Measurements from ENCODE around the gene SGSM2. TPM values are rescaled to one million over a fixed set of nuclear protein-coding genes. Genes with fewer than 3 reads are reported as not detected.

SGSM2 gene, protein sequence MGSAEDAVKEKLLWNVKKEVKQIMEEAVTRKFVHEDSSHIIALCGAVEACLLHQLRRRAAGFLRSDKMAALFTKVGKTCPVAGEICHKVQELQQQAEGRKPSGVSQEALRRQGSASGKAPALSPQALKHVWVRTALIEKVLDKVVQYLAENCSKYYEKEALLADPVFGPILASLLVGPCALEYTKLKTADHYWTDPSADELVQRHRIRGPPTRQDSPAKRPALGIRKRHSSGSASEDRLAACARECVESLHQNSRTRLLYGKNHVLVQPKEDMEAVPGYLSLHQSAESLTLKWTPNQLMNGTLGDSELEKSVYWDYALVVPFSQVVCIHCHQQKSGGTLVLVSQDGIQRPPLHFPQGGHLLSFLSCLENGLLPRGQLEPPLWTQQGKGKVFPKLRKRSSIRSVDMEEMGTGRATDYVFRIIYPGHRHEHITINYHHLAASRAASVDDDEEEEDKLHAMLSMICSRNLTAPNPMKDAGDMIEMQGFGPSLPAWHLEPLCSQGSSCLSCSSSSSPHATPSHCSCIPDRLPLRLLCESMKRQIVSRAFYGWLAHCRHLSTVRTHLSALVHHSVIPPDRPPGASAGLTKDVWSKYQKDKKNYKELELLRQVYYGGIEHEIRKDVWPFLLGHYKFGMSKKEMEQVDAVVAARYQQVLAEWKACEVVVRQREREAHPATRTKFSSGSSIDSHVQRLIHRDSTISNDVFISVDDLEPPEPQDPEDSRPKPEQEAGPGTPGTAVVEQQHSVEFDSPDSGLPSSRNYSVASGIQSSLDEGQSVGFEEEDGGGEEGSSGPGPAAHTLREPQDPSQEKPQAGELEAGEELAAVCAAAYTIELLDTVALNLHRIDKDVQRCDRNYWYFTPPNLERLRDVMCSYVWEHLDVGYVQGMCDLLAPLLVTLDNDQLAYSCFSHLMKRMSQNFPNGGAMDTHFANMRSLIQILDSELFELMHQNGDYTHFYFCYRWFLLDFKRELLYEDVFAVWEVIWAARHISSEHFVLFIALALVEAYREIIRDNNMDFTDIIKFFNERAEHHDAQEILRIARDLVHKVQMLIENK
- 34.5 and 40.2 TPM in 2 replicates for total RNA-seq (2014; rRNA removed; shearing (Covaris generic))

DNA sequence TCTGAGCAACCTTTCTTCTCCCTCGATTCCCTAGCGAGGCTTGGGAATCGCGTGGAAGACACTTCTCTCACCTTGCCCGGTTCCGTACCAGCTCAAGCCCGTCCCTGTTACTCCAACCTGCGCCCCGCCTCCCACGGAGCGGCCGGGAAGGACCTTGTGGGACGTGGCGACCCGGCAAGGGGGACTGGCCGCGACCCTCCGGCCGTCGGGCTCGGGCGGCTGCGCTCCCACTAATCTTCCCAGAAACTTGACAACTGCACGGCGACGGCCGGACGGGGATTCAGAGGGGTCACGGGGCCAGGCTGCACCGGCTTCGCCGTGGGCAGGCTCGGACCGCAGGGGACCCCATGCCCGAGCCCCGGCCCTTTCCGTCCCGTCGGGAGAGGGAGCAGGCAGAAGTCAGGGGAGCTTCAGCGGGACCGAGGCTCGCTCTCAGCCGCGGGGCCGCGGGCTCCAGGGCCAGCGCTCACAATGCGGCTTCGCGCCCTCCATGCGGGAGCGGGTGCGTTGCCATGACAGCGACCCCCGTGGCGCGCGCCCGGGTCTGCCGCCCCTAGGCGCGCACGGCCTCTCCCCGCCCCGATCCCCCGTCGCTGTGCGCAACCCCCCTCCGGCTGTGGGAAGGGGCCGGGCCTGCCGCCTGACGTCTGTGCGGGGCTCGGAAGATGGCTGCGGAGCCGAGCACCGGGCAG lies at the start of gene SGSM2:
Gene SGSM2 (plus strand): TSS at position 650 of the 692 bp plus-strand sequence. CDS start 188 bp downstream, outside the sequence.
- DNase-seq (ENCODE audit: low read depth), result peak; percentile 76

DNA sequence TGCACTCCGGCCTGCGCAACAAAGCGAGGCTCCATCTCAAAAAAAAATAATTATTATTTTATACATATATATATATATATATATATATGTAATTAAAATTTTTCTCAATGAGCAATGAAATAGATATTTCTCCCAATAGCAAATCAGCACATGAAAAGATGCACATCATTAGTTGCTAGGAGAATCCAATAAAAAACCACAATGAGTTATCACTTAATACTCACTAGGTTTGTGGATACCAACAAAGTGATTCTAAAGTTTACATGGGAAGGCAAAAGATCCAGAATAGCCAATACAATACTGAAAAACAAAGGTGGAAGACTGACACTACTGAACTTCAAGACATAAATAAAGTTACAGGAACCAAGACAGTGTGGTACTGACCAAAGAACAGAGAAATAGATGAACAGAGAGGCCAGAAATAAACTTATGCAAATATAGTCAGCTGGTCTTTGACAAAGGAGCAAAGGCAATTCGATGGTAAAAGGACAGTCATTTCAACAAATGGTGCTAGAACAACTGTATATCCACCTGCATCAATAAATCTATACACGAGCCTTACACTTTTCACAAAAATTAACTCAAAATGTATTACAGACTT lies 47.3 kb upstream of the SGSM2 start:
- no peak for DNase-seq (ENCODE audit: low read depth)

DNA sequence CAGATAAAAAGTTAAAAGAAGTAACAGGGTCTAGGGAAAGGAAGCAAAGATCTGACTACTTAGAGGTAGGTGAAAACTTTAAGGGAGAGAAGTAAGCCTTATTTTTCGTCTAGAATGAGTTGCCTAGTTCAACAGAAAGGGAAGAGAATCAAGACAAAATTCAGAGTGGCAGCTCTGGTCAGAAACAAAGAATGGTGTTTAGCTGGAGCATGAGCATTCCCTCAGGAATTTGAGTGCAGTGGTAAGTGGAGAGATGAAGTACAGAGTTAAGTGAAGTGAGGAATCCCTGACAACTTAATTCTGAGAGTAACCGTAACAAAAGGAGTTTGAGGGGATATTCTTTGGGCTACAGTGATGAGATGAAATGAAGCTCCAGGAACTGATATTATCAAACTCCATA lies 45.2 kb upstream of the SGSM2 start:
- DNase-seq (ENCODE audit: low read depth), result no peak

DNA sequence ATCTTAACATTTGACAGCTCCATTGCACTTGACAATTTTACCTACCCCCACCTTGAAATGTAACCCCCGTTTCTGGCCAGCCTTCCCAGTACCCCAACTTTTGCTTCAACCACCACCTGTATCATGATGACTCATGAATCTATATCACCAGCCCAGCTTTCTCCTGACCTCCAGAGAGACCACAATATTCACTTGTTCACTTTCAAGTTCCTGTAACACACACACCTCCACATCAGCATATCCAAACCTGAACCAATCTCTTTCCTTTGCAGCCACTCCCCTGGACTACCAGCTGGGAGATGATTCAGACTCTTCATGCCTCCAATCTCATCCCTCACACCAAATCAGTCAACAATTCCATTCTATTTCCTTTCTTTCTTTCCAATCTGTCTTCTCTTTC lies 41.7 kb upstream of the SGSM2 start:
- DNase-seq (ENCODE audit: low read depth), result no peak

DNA sequence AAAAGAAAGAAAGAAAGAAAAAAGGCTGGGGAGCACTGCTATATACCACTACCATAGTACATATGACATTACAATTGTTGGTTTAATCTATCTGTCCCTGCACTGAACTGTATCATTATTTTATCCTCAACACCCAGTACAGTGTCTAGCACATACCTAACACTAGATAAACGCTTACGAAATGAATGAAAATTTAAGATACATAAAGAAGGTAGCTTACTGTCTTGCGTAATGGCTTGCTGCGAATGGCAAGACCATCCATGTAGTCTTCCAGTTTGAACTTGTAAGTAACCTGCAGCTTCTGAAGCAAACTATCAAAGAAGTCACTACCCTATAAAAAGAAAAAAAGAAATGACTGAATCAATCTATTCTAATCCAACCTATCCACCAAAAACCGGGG lies 40.3 kb upstream of the SGSM2 start:
- no peak for DNase-seq (ENCODE audit: low read depth)

DNA sequence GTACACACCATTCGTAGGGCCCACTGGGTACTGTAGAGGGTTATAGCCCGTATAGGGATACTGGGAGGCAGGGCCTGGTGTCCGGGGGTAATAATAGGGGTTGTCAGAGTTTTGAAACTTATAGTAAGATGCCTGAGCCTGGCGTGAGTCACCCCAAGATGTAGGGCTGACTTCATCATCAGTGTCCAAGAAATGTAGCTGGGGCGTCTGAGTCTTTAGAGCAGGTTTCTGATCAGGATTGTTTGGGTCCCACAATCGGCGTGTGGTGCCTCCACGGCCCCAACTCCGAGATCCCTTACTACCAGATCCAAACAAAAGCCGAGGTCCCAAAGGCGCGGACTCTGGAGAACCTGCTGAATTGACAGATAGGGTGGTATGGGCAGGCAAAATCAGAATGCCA lies 38.2 kb upstream of the SGSM2 start:
- no peak for DNase-seq (ENCODE audit: low read depth)

DNA sequence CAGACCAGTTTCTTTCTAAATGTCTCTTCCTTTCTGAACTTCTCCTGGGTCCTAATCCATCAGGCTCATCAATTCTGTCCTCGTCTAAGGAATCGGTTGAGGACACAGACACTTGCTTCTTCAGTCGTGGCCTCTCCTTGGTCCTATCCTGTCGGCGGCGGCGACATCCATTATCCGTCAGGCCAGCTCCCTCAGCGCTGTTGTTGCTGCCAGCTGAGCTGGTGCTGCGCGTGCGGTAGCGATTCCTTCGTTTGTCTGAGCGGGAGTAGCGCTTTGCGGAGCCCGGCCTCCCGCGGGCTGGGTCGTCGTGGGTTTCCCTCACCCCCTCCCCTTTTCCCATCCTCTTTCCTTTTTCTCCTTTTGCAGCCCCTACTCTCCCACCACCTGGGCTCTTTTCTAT lies 37.5 kb upstream of the SGSM2 start:
- no peak for DNase-seq (ENCODE audit: low read depth)

DNA sequence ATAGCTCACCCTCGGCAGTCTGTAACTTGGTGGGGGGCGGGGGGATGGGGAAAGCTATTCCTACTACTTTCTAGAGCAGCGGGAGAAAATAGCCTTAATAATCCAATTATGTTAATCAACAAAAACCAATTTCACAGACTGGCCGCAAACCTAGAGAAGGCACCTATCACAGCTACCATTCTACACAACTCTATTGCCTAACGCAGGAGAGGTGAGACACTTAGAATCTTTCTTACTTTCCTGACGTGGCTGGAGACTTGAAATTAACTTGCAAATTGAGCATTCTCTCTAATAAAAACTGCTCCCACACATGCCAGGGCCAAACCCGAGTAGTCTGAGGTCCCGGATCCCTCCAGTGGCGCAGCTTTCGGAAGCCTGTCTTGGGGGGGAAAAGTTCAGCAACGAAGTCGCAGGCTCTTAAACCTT lies 34.5 kb upstream of the SGSM2 start:
- DNase-seq (ENCODE audit: low read depth), result no peak

DNA sequence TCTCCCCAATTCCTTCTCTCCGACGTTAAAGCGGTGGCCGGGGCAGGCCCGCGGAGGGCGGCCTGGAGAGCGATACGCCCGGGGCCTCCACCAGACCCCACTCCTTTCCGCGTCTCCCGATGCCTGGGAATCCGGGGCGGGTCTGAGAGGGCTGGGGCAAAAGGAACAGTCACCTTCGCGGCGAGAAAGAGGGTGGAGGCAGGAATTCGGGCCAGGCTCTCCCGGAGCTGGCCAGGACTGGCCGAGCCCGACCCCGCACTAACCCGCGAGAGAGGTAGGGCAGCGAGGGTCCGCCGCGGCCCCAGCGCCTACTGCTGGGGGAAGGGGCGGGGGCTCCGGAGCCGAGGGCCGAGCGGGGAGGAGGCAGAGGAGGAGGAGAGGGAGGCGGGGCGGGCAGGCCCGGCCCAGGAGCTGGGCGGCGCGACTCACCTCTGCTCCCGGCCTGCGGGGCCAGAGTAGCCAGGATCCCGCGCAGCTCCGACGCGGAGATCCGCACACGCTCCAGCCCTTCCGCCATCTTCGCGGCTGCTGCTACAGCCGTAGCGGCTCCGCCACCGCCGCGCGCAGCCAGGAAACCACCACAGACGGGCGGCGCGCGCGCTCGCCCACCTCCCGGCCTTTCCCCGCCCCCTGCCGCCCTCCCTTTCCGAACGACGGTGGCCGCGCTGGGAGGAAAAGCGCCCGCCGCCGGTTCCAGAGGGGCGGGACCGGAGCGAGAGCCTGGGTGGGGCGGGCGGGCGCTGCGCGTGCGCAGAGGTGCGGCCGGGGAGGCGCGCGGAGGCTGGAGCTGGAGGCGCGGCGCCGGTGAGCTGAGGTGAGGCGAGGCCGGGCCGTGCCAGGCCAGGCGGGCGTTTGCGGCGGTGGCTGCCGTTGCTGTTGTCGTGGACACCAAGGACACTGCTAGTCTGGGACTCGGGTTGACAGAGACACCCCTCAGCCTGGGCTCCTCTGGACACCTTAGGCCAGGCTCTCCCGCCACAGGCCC lies 33.8 kb upstream of the SGSM2 start, which contains the start of the genes SMG6 and SRR:
Gene SMG6 (minus strand): TSS at position 582 of the 985 bp plus-strand sequence. CDS start 65 bp downstream, at position 517.
Gene SRR (plus strand): TSS at position 747 of the 985 bp plus-strand sequence. CDS start 11,611 bp downstream, outside the sequence.
- peak; percentile 95 for DNase-seq (ENCODE audit: low read depth)

DNA sequence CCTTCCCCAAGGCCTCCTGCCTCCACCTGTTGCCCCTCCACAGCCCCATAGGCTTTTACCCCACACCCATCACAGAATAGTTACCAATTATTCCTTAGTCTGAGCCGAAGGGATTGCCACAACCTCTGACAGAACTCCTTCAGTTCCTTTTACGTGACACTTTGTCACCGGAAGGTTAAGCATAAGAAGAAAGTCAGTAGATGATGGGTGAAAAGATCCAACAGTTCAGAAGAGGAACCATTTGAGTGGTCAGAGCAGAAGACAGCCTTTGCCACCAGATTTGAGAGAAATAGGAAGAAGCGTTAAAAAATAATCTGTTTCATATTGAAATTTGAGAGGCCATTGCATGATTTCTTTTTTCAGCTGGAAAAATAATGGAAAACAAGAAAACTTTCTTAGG lies 32.4 kb upstream of the SGSM2 start:
- DNase-seq (ENCODE audit: low read depth), result no peak

DNA sequence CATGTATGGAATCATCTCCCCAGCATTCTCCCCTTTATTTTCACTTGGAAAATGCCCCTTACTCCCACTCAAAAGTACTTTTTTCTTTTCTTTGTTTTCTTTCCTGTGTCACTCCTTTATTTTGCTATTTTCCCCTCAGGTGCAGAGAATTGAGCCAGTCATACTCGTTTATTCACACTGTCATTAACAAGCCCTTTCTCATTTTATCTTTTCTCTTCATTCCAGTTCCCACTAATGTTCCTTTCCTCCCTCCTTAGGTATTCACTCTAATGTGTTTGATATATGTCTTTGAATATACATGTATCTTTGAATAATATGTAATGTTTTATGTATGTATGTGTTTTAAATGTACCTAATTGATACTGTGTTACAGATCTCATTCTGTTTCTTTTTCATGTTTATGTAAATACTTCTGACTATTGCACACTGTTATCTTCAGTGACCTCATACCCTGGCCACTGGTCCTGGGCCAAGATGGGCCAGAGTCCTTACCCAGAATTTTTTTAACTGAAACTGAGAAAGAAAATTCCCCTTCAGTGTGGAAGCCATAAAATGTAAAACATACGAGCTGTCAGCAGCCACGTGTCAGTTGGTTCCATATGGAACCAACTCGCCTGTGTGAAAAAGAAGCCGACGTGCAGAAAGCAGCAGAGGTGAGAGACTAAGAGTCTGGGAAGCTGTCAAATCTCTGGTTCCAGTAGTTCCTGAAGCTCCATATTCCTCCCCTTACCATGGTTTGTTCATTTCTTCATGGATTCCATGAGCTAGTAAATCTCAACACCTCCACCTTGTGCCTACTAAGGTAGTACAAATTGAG lies 27.8 kb upstream of the SGSM2 start:
- DNase-seq (ENCODE audit: low read depth), result no peak

DNA sequence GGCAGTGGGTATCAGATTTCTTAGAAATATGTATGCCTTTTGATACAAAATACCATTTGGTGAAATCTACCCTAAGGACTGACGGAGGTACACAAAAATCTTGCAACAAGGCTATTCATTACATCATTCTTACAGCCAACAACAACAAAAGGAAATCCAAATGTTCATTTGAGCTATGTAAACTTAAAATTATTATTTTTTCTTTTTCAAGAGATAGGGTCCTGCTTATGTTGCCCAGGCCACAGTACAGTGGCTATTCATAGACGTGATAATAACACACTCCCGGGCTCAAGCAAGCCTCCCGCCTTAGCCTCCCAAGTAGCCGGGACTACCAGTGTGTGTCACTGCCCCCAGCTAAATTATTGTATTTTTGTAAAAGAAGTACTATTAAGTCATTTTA lies 24.6 kb upstream of the SGSM2 start:
- DNase-seq (ENCODE audit: low read depth), result no peak

DNA sequence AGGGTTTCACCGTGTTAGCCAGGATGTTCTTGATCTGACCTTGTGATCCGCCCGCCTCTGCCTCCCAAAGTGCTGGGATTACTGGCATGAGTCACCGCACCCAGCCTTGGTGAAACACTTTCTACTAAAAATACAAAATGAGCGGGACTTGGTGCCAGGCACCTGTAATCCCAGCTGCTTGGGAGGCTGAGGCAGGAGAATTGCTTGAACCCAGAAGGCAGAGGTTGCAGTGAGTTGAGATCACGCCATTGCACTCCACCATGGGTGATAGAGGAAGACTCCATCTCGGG lies 20.4 kb upstream of the SGSM2 start:
- peak; percentile 36 for DNase-seq (ENCODE audit: low read depth)

DNA sequence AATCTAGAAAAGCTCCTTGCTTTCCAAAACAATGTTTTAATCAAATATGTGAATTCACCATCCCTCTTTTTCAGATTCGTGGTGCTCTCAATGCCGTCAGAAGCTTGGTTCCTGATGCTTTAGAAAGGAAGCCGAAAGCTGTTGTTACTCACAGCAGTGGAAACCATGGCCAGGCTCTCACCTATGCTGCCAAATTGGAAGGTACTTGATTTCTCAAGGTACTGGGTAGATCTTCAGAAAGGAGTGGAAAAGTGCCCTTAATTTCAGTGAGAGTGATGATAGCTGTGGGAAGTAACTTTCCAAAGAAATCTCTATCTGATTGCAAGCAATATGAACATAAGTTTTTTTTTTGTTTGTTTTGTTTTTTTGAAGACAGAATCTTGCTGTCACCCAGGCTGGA lies 19.5 kb upstream of the SGSM2 start:
- no peak for DNase-seq (ENCODE audit: low read depth)

DNA sequence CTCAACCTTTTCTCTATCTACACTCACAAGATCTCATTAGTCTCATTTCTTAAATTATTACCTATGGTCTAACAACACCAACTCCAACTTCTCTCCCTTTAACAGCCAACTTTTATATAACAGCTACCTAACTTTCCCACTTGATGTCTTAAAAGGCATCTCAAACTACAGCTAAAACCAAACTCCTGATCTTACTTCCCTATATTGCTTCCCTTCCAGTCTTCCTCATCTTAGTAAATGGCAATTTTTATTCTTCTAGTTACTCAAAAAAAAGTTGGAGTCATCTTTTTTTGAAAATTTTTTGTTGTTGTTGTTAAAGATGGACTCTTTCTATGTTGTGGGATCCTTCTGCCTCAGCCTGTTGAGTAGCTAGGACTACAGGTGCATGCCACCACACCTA lies 18.2 kb upstream of the SGSM2 start:
- no peak for DNase-seq (ENCODE audit: low read depth)

DNA sequence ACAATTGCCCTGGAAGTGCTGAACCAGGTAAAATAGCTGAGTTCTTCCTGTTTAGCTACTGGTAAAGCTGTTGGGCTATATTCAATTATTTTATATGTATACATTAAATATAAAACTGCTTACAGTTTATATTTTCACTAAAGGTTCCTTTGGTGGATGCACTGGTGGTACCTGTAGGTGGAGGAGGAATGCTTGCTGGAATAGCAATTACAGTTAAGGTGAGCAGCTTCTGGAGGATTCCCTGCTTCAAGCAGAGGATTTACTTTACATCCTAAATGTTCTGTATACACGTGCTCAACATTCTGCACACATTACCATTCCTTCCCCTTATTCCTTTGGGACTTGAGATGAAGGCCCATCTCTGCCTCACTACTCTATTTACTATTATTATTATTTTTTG lies 15.9 kb upstream of the SGSM2 start:
- DNase-seq (ENCODE audit: low read depth), result no peak

DNA sequence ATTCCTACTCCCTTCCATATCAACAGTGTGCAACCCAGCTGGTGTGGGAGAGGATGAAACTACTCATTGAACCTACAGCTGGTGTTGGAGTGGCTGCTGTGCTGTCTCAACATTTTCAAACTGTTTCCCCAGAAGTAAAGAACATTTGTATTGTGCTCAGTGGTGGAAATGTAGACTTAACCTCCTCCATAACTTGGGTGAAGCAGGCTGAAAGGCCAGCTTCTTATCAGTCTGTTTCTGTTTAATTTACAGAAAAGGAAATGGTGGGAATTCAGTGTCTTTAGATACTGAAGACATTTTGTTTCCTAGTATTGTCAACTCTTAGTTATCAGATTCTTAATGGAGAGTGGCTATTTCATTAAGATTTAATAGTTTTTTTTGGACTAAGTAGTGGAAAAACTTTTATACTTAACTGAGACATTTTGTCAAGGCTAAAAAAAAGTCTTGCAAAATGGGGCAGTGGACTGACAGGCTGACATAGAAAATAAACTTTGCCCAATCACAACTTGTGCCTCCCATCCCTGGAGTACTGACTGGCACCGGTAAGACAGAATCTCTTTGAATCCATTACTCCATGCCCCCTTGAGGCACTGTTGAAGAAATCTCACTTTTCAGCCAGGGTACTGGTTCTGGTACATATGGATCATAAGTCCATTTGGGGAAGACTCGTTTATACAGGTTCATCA lies 13.5 kb upstream of the SGSM2 start:
- DNase-seq (ENCODE audit: low read depth), result no peak

DNA sequence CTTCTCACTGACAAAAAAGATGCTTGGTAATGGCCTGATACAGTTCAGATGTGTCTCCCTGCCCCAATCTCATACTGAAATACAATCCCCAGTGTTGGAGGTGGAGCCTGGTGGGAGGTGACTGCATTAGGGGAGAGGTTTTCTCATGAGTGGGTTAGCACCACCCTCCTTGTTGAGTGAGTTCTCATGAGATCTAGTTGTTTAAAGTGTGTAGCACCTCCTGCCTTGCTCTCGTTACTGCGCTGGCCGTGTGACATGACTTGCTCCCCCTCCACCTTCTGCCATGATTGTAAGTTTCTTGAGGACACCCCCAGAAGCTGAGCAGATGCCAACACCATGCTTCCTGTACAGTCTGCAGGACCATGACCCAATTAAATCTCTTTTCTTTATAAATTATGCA lies 6.0 kb upstream of the SGSM2 start:
- no peak for DNase-seq (ENCODE audit: low read depth)

Data from Daoy (cell line).